Measurements from ENCODE around the gene ACVR1. TPM values are rescaled to one million over a fixed set of nuclear protein-coding genes. Genes with fewer than 3 reads are reported as not detected.

The ACVR1 gene
- total and polyA plus RNA-seq, 9 of the 15 experiments (the other 6 are each of a cell fraction or from before 2014, with no cell fraction given) = 3.8 to 14.3 (median 6.9) TPM

DNA sequence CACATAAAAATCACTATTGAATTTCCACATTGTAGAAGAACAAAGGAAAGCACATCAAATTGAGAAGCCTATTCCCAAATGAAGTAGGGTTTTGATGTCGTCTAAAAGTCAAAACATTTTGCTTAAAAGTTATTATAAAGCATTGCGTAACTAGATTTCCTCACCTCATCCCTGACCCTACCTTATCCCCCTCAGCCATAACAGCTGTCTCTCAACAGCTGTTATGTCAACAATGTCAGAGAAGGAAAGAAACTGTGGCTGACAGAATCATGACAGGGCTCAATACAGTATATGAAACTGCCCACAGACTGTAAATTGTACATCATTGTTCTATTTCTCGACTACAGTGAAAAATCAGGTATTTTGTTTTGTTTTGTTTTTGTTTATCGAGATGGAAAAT is 184.4 kb downstream of the ACVR1 start (continued):
- TF ChIP-seq, protein P1, sequence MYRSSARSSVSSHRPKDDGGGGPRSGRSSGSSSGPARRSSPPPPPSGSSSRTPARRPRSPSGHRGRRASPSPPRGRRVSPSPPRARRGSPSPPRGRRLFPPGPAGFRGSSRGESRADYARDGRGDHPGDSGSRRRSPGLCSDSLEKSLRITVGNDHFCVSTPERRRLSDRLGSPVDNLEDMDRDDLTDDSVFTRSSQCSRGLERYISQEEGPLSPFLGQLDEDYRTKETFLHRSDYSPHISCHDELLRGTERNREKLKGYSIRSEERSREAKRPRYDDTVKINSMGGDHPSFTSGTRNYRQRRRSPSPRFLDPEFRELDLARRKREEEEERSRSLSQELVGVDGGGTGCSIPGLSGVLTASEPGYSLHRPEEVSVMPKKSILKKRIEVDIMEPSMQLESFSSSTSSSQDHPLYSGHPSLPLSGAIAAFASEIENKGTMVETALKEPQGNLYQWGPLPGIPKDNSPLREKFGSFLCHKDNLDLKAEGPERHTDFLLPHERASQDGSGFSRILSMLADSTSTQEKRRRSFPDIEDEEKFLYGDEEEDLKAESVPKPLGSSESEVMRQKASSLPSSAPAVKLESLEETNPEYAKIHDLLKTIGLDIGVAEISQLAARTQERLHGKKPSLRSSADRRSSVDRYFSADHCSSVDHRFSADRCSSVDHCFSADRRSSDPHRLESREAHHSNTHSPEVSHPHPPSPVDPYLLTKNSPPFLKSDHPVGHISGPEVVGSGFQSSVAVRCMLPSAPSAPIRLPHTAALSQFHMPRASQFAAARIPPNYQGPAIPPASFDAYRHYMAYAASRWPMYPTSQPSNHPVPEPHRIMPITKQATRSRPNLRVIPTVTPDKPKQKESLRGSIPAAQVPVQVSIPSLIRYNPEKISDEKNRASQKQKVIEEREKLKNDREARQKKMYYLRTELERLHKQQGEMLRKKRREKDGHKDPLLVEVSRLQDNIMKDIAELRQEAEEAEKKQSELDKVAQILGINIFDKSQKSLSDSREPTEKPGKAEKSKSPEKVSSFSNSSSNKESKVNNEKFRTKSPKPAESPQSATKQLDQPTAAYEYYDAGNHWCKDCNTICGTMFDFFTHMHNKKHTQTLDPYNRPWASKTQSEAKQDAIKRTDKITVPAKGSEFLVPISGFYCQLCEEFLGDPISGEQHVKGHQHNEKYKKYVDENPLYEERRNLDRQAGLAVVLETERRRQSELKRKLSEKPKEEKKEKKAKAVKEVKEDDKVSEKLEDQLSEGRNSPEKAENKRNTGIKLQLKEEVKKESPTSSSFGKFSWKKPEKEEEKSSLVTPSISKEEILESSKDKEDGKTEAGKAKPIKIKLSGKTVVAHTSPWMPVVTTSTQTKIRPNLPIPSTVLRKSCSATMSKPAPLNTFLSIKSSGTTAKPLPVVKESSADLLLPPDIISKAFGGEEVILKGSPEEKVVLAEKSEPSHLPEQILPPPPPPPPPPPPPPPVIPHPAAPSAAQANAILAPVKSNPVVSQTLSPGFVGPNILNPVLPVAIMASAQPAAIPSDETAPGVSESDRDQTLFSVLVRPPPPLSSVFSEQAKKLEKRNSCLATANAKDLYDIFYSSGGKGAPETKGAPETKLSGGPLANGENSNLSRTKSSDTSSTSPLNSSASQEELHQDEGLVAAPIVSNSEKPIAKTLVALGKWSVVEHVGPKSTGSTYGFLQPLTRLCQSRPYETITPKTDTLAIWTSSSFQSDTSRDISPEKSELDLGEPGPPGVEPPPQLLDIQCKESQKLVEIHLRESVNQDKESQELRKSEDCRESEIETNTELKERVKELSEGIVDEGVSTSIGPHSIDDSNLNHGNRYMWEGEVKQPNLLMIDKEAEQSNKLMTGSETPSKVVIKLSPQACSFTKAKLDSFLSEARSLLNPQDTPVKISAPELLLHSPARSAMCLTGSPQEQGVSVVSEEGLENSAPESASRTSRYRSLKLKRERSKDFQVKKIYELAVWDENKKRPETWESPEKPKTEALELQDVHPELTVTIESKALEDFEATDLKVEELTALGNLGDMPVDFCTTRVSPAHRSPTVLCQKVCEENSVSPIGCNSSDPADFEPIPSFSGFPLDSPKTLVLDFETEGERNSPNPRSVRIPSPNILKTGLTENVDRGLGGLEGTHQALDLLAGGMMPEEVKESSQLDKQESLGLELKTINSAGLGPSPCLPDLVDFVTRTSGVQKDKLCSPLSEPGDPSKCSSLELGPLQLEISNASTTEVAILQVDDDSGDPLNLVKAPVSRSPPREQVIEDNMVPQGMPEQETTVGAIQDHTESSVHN (IDR thresholded peaks at IDR 0.05; ENCODE audit: borderline replicate concordance in 1 of 2, low read depth in 1 of 2) = 0 out of 4 replicates have a peak, but pooled peaks of 1 of the 2 experiments have one; percentile 47
- TF ChIP-seq, protein P2, sequence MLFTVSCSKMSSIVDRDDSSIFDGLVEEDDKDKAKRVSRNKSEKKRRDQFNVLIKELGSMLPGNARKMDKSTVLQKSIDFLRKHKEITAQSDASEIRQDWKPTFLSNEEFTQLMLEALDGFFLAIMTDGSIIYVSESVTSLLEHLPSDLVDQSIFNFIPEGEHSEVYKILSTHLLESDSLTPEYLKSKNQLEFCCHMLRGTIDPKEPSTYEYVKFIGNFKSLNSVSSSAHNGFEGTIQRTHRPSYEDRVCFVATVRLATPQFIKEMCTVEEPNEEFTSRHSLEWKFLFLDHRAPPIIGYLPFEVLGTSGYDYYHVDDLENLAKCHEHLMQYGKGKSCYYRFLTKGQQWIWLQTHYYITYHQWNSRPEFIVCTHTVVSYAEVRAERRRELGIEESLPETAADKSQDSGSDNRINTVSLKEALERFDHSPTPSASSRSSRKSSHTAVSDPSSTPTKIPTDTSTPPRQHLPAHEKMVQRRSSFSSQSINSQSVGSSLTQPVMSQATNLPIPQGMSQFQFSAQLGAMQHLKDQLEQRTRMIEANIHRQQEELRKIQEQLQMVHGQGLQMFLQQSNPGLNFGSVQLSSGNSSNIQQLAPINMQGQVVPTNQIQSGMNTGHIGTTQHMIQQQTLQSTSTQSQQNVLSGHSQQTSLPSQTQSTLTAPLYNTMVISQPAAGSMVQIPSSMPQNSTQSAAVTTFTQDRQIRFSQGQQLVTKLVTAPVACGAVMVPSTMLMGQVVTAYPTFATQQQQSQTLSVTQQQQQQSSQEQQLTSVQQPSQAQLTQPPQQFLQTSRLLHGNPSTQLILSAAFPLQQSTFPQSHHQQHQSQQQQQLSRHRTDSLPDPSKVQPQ (CRISPR knock-in tag; IDR thresholded peaks at IDR 0.05; ENCODE audit: borderline replicate concordance) = no peak
- no peak for TF ChIP-seq SREBF2 (CRISPR knock-in tag; IDR thresholded peaks at IDR 0.05)
- peak; percentile 84 for TF ChIP-seq MEIS2 (IDR thresholded peaks at IDR 0.05; ENCODE audit: partially characterized antibody)
- TF ChIP-seq, protein P3, sequence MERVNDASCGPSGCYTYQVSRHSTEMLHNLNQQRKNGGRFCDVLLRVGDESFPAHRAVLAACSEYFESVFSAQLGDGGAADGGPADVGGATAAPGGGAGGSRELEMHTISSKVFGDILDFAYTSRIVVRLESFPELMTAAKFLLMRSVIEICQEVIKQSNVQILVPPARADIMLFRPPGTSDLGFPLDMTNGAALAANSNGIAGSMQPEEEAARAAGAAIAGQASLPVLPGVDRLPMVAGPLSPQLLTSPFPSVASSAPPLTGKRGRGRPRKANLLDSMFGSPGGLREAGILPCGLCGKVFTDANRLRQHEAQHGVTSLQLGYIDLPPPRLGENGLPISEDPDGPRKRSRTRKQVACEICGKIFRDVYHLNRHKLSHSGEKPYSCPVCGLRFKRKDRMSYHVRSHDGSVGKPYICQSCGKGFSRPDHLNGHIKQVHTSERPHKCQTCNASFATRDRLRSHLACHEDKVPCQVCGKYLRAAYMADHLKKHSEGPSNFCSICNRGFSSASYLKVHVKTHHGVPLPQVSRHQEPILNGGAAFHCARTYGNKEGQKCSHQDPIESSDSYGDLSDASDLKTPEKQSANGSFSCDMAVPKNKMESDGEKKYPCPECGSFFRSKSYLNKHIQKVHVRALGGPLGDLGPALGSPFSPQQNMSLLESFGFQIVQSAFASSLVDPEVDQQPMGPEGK (CRISPR knock-in tag; IDR thresholded peaks at IDR 0.05; ENCODE audit: borderline replicate concordance) = no peak
- TF ChIP-seq, protein P4, sequence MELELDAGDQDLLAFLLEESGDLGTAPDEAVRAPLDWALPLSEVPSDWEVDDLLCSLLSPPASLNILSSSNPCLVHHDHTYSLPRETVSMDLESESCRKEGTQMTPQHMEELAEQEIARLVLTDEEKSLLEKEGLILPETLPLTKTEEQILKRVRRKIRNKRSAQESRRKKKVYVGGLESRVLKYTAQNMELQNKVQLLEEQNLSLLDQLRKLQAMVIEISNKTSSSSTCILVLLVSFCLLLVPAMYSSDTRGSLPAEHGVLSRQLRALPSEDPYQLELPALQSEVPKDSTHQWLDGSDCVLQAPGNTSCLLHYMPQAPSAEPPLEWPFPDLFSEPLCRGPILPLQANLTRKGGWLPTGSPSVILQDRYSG (tag; conservative IDR thresholded peaks at IDR 0.05; ENCODE audit: low read depth) = no peak
- peak; percentile 93 for TF ChIP-seq CEBPB (tag; IDR thresholded peaks at IDR 0.05)
- TF ChIP-seq ZNF778 (CRISPR knock-in tag; IDR thresholded peaks at IDR 0.05) = no peak
- TF ChIP-seq, protein P5, sequence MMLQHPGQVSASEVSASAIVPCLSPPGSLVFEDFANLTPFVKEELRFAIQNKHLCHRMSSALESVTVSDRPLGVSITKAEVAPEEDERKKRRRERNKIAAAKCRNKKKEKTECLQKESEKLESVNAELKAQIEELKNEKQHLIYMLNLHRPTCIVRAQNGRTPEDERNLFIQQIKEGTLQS (IDR thresholded peaks at IDR 0.05) = 0 out of 2 replicates have a peak, but pooled peaks have one; percentile 38
- TF ChIP-seq, protein P5 (CRISPR knock-in tag; conservative IDR thresholded peaks at IDR 0.05) = no peak
- no peak for TF ChIP-seq ZNF561 (CRISPR knock-in tag; conservative IDR thresholded peaks at IDR 0.05)
- TF ChIP-seq SMARCA4 (IDR thresholded peaks at IDR 0.05) = peak; percentile 22; the same call in 1 of the 2 replicates

Measured in K562 (cell line).